ENCODE results near the gene VTA1. TPM values are rescaled to one million over a fixed set of nuclear protein-coding genes. Genes with fewer than 3 reads are reported as not detected.
"Not testable (repeated sequence)": the region's sequence is repeated elsewhere in the genome, so short reads cannot be mapped to it uniquely, and the experiment has no call there.

Gene VTA1
- polyA plus RNA-seq, 4 donors, result 42.0 to 73.9 (median 47.1) TPM

GRCh38 chr6:142121342-142121741 is 25.7 kb upstream of the VTA1 start:
- 63 to 72% (median 68%) methylated on average over 3 of the region's 3 CpGs for WGBS, 3 donors
- Histone ChIP-seq H3K27me3 (ENCODE audit: control insufficient read depth in 3 of 3, insufficient read depth in 3 of 3, low read length in 3 of 3) (no peaks in the 10 kb centered on the region), H3K4me3 (ENCODE audit: low read depth in 1 of 3, low read length in 3 of 3) (no peak overlapping the region), H3K36me3 (ENCODE audit: control insufficient read depth in 3 of 3, insufficient read depth in 2 of 3, low read depth in 1 of 3, low read length in 3 of 3) (no peaks in the 10 kb centered on the region), H3K27ac (ENCODE audit: low read depth in 1 of 3, low read length in 2 of 3) (no peak overlapping the region), H3K4me1 (ENCODE audit: control insufficient read depth in 3 of 3, insufficient read depth in 2 of 3, low read depth in 1 of 3, low read length in 2 of 3) (no peaks in the 10 kb centered on the region), H3K9me3 (ENCODE audit: control insufficient read depth in 2 of 2, insufficient read depth in 1 of 2, low read depth in 1 of 2, low read length in 1 of 2) (no peaks in the 10 kb centered on the region)
- FAIRE-seq (no peak), DNase-seq (no peak)

DNA sequence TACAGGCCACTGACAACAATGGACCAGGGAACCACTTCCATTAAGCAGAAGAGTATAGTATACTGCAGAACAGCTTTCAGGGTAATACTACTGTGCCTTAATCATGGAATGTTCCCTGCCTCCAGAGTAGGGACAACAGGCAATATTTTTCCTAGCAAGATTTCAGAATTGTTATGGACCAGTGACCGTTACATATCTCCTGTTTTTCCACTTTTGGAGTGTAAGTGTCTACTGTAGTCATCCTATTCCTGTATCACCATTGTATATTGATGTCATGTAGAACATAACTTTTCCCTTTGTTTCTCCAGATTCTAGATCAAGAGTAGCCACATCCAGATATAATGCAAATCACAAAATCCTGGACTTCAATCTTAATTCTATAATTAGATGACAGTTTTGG is 16.2 kb upstream of the VTA1 start:
- H3K9me3 ChIP-seq (ENCODE audit: control insufficient read depth in 2 of 2, insufficient read depth in 1 of 2, low read depth in 1 of 2, low read length in 1 of 2), result no peaks in the 10 kb centered on the region
- peaks cover 0 to 5% (median 0%) of the 10 kb centered on the region in 3 donors for H3K27me3 ChIP-seq (ENCODE audit: control insufficient read depth in 3 of 3, insufficient read depth in 3 of 3, low read length in 3 of 3)
- no peaks in the 10 kb centered on the region for H3K4me1 ChIP-seq (ENCODE audit: control insufficient read depth in 3 of 3, insufficient read depth in 2 of 3, low read depth in 1 of 3, low read length in 2 of 3)
- FAIRE-seq (no peak), DNase-seq (no peak)
- no peaks in the 10 kb centered on the region for H3K36me3 ChIP-seq (ENCODE audit: control insufficient read depth in 3 of 3, insufficient read depth in 2 of 3, low read depth in 1 of 3, low read length in 3 of 3)
- H3K4me3 ChIP-seq (ENCODE audit: low read depth in 1 of 3, low read length in 3 of 3), result no peak overlapping the region
- WGBS, 3 donors, result 75 to 88% (median 83%) methylated on average over 1 of the region's 1 CpG
- H3K27ac ChIP-seq (ENCODE audit: low read depth in 1 of 3, low read length in 2 of 3), result no peak overlapping the region

- FAIRE-seq, result no peak
- H3K27ac ChIP-seq (ENCODE audit: low read depth in 1 of 3, low read length in 2 of 3), result no peak within 1 kb of the TSS
- no peaks in the 10 kb centered on the region for H3K36me3 ChIP-seq (ENCODE audit: control insufficient read depth in 3 of 3, insufficient read depth in 2 of 3, low read depth in 1 of 3, low read length in 3 of 3)
- DNase-seq, result no peak
- no peaks in the 10 kb centered on the region for H3K9me3 ChIP-seq (ENCODE audit: control insufficient read depth in 2 of 2, insufficient read depth in 1 of 2, low read depth in 1 of 2, low read length in 1 of 2)
- 65 to 77% (median 73%) methylated on average over 1 of the region's 1 CpG for WGBS, 3 donors
- H3K4me1 ChIP-seq (ENCODE audit: control insufficient read depth in 3 of 3, insufficient read depth in 2 of 3, low read depth in 1 of 3, low read length in 2 of 3), result no peaks in the 10 kb centered on the region
- no peak within 1 kb of the TSS for H3K4me3 ChIP-seq (ENCODE audit: low read depth in 1 of 3, low read length in 3 of 3)
- H3K27me3 ChIP-seq (ENCODE audit: control insufficient read depth in 3 of 3, insufficient read depth in 3 of 3, low read length in 3 of 3), result peaks cover 0 to 5% (median 0%) of the 10 kb centered on the region in 3 donors
These were observed 14.4 kb upstream of the VTA1 start, which contains the start of gene GJE1 for GRCh38 chr6:142132625-142133024. GJE1 (plus strand) TSS chr6:142132925; CDS start chr6:142133159, 234 bp downstream.

- no peak overlapping the region for H3K4me3 ChIP-seq (ENCODE audit: low read depth in 1 of 3, low read length in 3 of 3)
- DNase-seq (no peak), FAIRE-seq (no peak)
- H3K27ac ChIP-seq (ENCODE audit: low read depth in 1 of 3, low read length in 2 of 3), result no peak overlapping the region
- no peaks in the 10 kb centered on the region for H3K9me3 ChIP-seq (ENCODE audit: control insufficient read depth in 2 of 2, insufficient read depth in 1 of 2, low read depth in 1 of 2, low read length in 1 of 2)
- 43 to 46% (median 45%) methylated on average over 2 of the region's 2 CpGs for WGBS, 3 donors
- H3K36me3 ChIP-seq (ENCODE audit: control insufficient read depth in 3 of 3, insufficient read depth in 2 of 3, low read depth in 1 of 3, low read length in 3 of 3), result no peaks in the 10 kb centered on the region
- H3K27me3 ChIP-seq (ENCODE audit: control insufficient read depth in 3 of 3, insufficient read depth in 3 of 3, low read length in 3 of 3), result no peaks in the 10 kb centered on the region
- H3K4me1 ChIP-seq (ENCODE audit: control insufficient read depth in 3 of 3, insufficient read depth in 2 of 3, low read depth in 1 of 3, low read length in 2 of 3), result no peaks in the 10 kb centered on the region
These were observed 8.2 kb upstream of the VTA1 start for GRCh38 chr6:142138876-142139275.

DNA sequence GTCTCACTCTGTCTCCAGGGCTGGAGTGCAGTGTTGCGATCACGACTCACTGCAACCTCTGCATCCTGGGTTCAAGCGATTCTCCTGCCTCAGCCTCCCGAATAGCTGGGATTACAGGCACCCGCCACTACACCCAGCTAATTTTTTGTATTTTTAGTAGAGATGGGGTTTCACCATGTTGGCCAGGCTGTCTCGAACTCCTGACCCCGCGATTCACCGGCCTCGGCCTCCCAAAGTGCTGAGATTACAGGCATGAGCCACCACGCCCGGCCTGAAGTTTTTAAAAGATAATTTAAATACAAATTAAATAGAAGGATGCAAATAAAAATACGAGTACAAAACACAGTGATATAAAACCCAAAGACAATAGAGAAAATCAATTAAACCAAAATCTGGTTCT is 5.5 kb upstream of the VTA1 start:
- 89 to 92% (median 91%) methylated on average over 12 to 13 of the region's 13 CpGs for WGBS, 3 donors
- not testable (repeated sequence) for H3K27ac ChIP-seq (ENCODE audit: low read depth in 1 of 3, low read length in 2 of 3); H3K4me3 ChIP-seq (ENCODE audit: low read depth in 1 of 3, low read length in 3 of 3); H3K9me3 ChIP-seq (ENCODE audit: control insufficient read depth in 2 of 2, insufficient read depth in 1 of 2, low read depth in 1 of 2, low read length in 1 of 2); H3K36me3 ChIP-seq (ENCODE audit: control insufficient read depth in 3 of 3, insufficient read depth in 2 of 3, low read depth in 1 of 3, low read length in 3 of 3); FAIRE-seq; H3K4me1 ChIP-seq (ENCODE audit: control insufficient read depth in 3 of 3, insufficient read depth in 2 of 3, low read depth in 1 of 3, low read length in 2 of 3); H3K27me3 ChIP-seq (ENCODE audit: control insufficient read depth in 3 of 3, insufficient read depth in 3 of 3, low read length in 3 of 3); DNase-seq

GRCh38 chr6:142152746-142153145 is 5.7 kb downstream of the VTA1 start:
- Histone ChIP-seq H3K4me1 (ENCODE audit: control insufficient read depth in 3 of 3, insufficient read depth in 2 of 3, low read depth in 1 of 3, low read length in 2 of 3) (peaks cover 0 to 11% (median 2%) of the 10 kb centered on the region in 3 donors), H3K9me3 (ENCODE audit: control insufficient read depth in 2 of 2, insufficient read depth in 1 of 2, low read depth in 1 of 2, low read length in 1 of 2) (no peaks in the 10 kb centered on the region), H3K27me3 (ENCODE audit: control insufficient read depth in 3 of 3, insufficient read depth in 3 of 3, low read length in 3 of 3) (no peaks in the 10 kb centered on the region), H3K4me3 (ENCODE audit: low read depth in 1 of 3, low read length in 3 of 3) (no peak overlapping the region), H3K36me3 (ENCODE audit: control insufficient read depth in 3 of 3, insufficient read depth in 2 of 3, low read depth in 1 of 3, low read length in 3 of 3) (peaks cover 0 to 3% (median 0%) of the 10 kb centered on the region in 3 donors), H3K27ac (ENCODE audit: low read depth in 1 of 3, low read length in 2 of 3) (no peak overlapping the region)
- FAIRE-seq, result no peak
- no peak for DNase-seq

DNA sequence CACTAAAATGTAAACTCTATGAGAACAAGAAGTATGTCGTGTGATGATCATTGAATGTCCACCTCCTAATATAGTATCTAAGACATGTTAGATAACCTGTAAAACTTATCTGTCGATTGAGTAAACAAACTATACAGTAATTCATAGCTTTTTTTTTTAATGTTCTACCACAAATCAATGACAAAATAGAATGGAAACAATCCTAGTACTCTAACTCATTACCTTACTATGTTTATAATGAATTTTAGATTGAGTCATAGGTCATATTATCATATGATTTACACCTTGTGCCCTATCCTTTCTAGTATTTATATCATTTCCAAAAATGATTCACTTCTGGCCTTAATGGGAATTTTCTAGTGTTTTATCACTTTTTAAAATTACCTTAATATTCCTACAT is 6.1 kb downstream of the VTA1 start:
- DNase-seq, result no peak
- FAIRE-seq, result no peak
- no peak overlapping the region for H3K27ac ChIP-seq (ENCODE audit: low read depth in 1 of 3, low read length in 2 of 3)
- 35 to 55% (median 40%) methylated on average over 2 of the region's 2 CpGs for WGBS, 3 donors
- peaks cover 0 to 3% (median 0%) of the 10 kb centered on the region in 3 donors for H3K36me3 ChIP-seq (ENCODE audit: control insufficient read depth in 3 of 3, insufficient read depth in 2 of 3, low read depth in 1 of 3, low read length in 3 of 3)
- peaks cover 0 to 9% (median 2%) of the 10 kb centered on the region in 3 donors for H3K4me1 ChIP-seq (ENCODE audit: control insufficient read depth in 3 of 3, insufficient read depth in 2 of 3, low read depth in 1 of 3, low read length in 2 of 3)
- H3K9me3 ChIP-seq (ENCODE audit: control insufficient read depth in 2 of 2, insufficient read depth in 1 of 2, low read depth in 1 of 2, low read length in 1 of 2), result no peaks in the 10 kb centered on the region
- no peak overlapping the region for H3K4me3 ChIP-seq (ENCODE audit: low read depth in 1 of 3, low read length in 3 of 3)
- no peaks in the 10 kb centered on the region for H3K27me3 ChIP-seq (ENCODE audit: control insufficient read depth in 3 of 3, insufficient read depth in 3 of 3, low read length in 3 of 3)

DNA sequence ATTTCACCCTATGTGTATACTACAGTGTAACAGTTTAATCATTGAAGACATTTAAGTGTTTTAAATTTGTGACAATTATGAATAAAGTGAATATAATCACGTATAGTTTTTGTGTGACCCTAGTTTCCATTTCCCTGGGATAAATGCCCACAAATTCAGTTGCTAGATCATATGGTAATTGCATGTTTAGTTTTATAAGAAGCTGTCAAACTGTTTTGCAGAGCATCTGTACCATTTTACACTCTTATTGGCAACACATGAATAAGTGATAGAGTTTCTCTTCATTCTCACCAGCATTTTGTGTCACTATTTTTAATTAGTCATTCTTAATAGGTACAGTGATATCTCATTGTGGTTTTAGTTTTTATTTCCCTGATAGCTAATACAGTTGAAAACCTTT is 7.3 kb downstream of the VTA1 start:
- DNase-seq (no peak), FAIRE-seq (no peak)
- peaks cover 0 to 7% (median 0%) of the 10 kb centered on the region in 3 donors for H3K36me3 ChIP-seq (ENCODE audit: control insufficient read depth in 3 of 3, insufficient read depth in 2 of 3, low read depth in 1 of 3, low read length in 3 of 3)
- H3K27me3 ChIP-seq (ENCODE audit: control insufficient read depth in 3 of 3, insufficient read depth in 3 of 3, low read length in 3 of 3), result no peaks in the 10 kb centered on the region
- H3K4me3 ChIP-seq (ENCODE audit: low read depth in 1 of 3, low read length in 3 of 3), result no peak overlapping the region
- H3K4me1 ChIP-seq (ENCODE audit: control insufficient read depth in 3 of 3, insufficient read depth in 2 of 3, low read depth in 1 of 3, low read length in 2 of 3), result peaks cover 0 to 4% (median 0%) of the 10 kb centered on the region in 3 donors
- no peak overlapping the region for H3K27ac ChIP-seq (ENCODE audit: low read depth in 1 of 3, low read length in 2 of 3)
- H3K9me3 ChIP-seq (ENCODE audit: control insufficient read depth in 2 of 2, insufficient read depth in 1 of 2, low read depth in 1 of 2, low read length in 1 of 2), result no peaks in the 10 kb centered on the region
- WGBS, 3 donors, result 70 to 86% (median 86%) methylated on average over 1 of the region's 1 CpG

GRCh38 chr6:142155091-142155490 is 8.0 kb downstream of the VTA1 start:
- Histone ChIP-seq H3K27me3 (ENCODE audit: control insufficient read depth in 3 of 3, insufficient read depth in 3 of 3, low read length in 3 of 3) (no peaks in the 10 kb centered on the region), H3K4me1 (ENCODE audit: control insufficient read depth in 3 of 3, insufficient read depth in 2 of 3, low read depth in 1 of 3, low read length in 2 of 3) (peaks cover 0 to 4% (median 0%) of the 10 kb centered on the region in 3 donors), H3K27ac (ENCODE audit: low read depth in 1 of 3, low read length in 2 of 3) (no peak overlapping the region), H3K36me3 (ENCODE audit: control insufficient read depth in 3 of 3, insufficient read depth in 2 of 3, low read depth in 1 of 3, low read length in 3 of 3) (peaks cover 0 to 7% (median 0%) of the 10 kb centered on the region in 3 donors), H3K4me3 (ENCODE audit: low read depth in 1 of 3, low read length in 3 of 3) (no peak overlapping the region), H3K9me3 (ENCODE audit: control insufficient read depth in 2 of 2, insufficient read depth in 1 of 2, low read depth in 1 of 2, low read length in 1 of 2) (no peaks in the 10 kb centered on the region)
- no peak for DNase-seq
- no peak for FAIRE-seq
- 66 to 75% (median 66%) methylated on average over 3 of the region's 3 CpGs for WGBS, 3 donors
